Measurements from ENCODE around the gene SNX14. TPM values are rescaled to one million over a fixed set of nuclear protein-coding genes. Genes with fewer than 3 reads are reported as not detected.

Gene SNX14
- total RNA-seq, 1 experiment from 2014 or later = 85.7 TPM

DNA sequence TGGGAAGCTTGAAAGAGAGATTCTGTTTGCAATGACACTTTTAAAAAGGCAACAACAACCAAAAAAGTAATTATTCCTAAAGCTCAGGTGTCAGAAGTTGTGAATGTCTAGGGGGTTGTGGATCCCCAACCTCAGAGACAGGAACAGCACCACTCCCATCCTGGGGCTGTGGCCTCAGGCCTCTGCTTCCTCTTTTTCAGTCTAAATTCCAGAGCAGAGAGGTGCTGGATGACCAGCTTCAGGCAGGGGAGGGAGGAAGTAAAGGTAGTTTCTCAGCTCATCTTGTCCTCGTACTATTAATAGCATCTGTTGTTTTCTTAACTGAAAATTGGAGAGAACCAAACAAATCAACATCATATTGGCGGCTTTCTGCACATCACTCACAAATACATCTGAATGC, 135.5 kb downstream of the SNX14 start:
- Histone ChIP-seq H3K4me1 (peaks cover under 1% of the 10 kb centered on the region; the same call in 1 of the 2 replicates), H3K36me3 (no peaks in the 10 kb centered on the region), H3K27ac (no peak overlapping the region), H3K9me3 (replicated peaks) (no peaks in the 10 kb centered on the region), H3K4me3 (no peak overlapping the region), H3K27me3 (no peaks in the 10 kb centered on the region)
- DNase-seq = no peak

DNA sequence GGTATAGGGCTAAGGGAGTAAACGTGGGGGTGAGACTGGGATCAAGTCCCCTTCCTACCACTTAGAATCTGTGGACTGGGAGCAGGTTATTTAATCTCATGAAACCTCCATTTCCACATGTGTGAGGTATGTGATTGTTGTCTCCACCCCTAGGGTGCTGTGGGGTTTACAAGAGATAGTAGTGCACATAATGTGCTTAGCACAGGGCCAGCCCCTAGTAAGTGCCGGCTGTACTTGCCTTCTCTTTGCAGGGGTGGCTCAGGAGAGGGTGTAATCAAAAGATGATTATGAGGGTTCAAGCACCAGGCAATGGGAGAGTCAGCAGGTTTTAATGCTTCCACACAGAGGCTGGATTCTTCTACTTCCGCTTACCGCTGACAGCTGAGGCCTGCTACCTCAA, 136.9 kb downstream of the SNX14 start:
- no peaks in the 10 kb centered on the region for H3K9me3 ChIP-seq (replicated peaks)
- no peak overlapping the region for H3K27ac ChIP-seq
- H3K4me1 ChIP-seq = peaks cover 6% of the 10 kb centered on the region
- no peaks in the 10 kb centered on the region for H3K27me3 ChIP-seq
- H3K4me3 ChIP-seq = no peak overlapping the region
- no peak for DNase-seq
- H3K36me3 ChIP-seq = no peaks in the 10 kb centered on the region

Other genes starting within 250 kb of the SNX14 start
- gene NT5E, start 143.8 kb downstream of the SNX14 start, total RNA-seq (2014; rRNA removed; shearing (Covaris generic)) = 0.18 and 0.20 TPM in 2 replicates
- gene SYNCRIP, start 49.0 kb upstream of the SNX14 start, total RNA-seq (2014; rRNA removed; shearing (Covaris generic)) = 137 and 151 TPM in 2 replicates